ENCODE results near the gene PEF1. TPM values are rescaled to one million over a fixed set of nuclear protein-coding genes. Genes with fewer than 3 reads are reported as not detected.

Gene PEF1
- total RNA-seq, 1 donor: 99.7 TPM

GRCh38 chr1:31621847-31622730, 22.6 kb downstream of the PEF1 start:
- TF ChIP-seq CTCF (IDR thresholded peaks at IDR 0.05; ENCODE audit: insufficient read depth, low read depth, low read length): no peak
- H3K4me3 ChIP-seq (ENCODE audit: low read depth, low read length): no peak overlapping the region
- no peak for DNase-seq (ENCODE audit: low read depth)

- H3K4me3 ChIP-seq (ENCODE audit: low read depth, low read length): no peak overlapping the region
- no peak for DNase-seq (ENCODE audit: low read depth)
- TF ChIP-seq CTCF (IDR thresholded peaks at IDR 0.05; ENCODE audit: insufficient read depth, low read depth, low read length): no peak
Observed at GRCh38 chr1:31621498-31621820, 23.2 kb downstream of the PEF1 start.

GRCh38 chr1:31620631-31621497, 23.8 kb downstream of the PEF1 start:
- TF ChIP-seq CTCF (IDR thresholded peaks at IDR 0.05; ENCODE audit: insufficient read depth, low read depth, low read length): no peak
- no peak overlapping the region for H3K4me3 ChIP-seq (ENCODE audit: low read depth, low read length)
- no peak for DNase-seq (ENCODE audit: low read depth)

- H3K4me3 ChIP-seq (ENCODE audit: low read depth, low read length): no peak overlapping the region
- no peak for DNase-seq (ENCODE audit: low read depth)
- TF ChIP-seq CTCF (IDR thresholded peaks at IDR 0.05; ENCODE audit: insufficient read depth, low read depth, low read length): no peak
Observed at GRCh38 chr1:31618916-31619846, 25.5 kb downstream of the PEF1 start.

- peak; percentile 40 for DNase-seq (ENCODE audit: low read depth)
Observed at GRCh38 chr1:31617916-31618746, 26.5 kb downstream of the PEF1 start.

More at GRCh38 chr1:31617916-31618746, 26.5 kb downstream of the PEF1 start:
- peak; percentile 81 for TF ChIP-seq CTCF (IDR thresholded peaks at IDR 0.05; ENCODE audit: insufficient read depth, low read depth, low read length)
- peak overlapping the region; percentile 64 for H3K4me3 ChIP-seq (ENCODE audit: low read depth, low read length)
